ENCODE measurements around the gene CLTCL1. TPM values are rescaled to one million over a fixed set of nuclear protein-coding genes. Genes with fewer than 3 reads are reported as not detected.

Gene CLTCL1
- total and polyA plus RNA-seq, 9 of the 15 experiments (the other 6 are each of a cell fraction or from before 2014, with no cell fraction given): 1.1 to 11.7 (median 5.0) TPM

DNA sequence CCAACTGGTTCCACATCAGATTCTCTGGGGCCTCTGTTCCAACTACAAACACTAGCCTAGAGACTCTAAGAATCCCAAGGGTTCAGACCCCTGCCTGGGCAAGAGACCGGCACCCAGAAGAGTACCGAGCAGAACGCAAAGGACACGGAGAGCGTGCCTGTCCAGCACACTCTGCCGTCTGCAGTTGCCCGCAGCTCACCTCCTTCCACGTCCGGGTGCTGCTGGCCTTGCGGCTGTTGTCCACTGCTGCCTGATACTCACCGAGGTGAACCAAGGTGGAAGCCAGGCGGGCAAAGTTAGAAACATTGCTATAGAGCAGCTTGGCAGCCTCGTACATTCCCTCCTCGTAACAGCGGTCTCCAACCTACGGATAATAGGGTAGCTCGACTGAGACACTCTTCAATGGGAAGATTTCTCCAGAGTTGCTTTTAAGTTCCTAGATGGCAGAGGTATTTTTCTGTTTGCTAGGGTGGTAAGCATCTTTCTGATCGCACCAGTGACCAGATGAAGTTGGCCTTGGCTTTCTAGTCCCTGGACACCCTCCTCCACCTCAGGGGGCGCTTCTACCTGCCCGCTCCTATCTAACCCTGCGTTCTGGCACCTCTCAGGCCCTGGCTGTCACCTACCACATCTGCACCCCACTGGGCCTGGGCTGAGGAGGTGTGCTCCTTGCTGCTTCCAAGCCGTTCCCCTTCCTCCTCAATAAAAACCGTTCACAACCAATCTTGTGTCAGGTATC, 90.2 kb downstream of the CLTCL1 start (continued):
- TF ChIP-seq, protein P1, sequence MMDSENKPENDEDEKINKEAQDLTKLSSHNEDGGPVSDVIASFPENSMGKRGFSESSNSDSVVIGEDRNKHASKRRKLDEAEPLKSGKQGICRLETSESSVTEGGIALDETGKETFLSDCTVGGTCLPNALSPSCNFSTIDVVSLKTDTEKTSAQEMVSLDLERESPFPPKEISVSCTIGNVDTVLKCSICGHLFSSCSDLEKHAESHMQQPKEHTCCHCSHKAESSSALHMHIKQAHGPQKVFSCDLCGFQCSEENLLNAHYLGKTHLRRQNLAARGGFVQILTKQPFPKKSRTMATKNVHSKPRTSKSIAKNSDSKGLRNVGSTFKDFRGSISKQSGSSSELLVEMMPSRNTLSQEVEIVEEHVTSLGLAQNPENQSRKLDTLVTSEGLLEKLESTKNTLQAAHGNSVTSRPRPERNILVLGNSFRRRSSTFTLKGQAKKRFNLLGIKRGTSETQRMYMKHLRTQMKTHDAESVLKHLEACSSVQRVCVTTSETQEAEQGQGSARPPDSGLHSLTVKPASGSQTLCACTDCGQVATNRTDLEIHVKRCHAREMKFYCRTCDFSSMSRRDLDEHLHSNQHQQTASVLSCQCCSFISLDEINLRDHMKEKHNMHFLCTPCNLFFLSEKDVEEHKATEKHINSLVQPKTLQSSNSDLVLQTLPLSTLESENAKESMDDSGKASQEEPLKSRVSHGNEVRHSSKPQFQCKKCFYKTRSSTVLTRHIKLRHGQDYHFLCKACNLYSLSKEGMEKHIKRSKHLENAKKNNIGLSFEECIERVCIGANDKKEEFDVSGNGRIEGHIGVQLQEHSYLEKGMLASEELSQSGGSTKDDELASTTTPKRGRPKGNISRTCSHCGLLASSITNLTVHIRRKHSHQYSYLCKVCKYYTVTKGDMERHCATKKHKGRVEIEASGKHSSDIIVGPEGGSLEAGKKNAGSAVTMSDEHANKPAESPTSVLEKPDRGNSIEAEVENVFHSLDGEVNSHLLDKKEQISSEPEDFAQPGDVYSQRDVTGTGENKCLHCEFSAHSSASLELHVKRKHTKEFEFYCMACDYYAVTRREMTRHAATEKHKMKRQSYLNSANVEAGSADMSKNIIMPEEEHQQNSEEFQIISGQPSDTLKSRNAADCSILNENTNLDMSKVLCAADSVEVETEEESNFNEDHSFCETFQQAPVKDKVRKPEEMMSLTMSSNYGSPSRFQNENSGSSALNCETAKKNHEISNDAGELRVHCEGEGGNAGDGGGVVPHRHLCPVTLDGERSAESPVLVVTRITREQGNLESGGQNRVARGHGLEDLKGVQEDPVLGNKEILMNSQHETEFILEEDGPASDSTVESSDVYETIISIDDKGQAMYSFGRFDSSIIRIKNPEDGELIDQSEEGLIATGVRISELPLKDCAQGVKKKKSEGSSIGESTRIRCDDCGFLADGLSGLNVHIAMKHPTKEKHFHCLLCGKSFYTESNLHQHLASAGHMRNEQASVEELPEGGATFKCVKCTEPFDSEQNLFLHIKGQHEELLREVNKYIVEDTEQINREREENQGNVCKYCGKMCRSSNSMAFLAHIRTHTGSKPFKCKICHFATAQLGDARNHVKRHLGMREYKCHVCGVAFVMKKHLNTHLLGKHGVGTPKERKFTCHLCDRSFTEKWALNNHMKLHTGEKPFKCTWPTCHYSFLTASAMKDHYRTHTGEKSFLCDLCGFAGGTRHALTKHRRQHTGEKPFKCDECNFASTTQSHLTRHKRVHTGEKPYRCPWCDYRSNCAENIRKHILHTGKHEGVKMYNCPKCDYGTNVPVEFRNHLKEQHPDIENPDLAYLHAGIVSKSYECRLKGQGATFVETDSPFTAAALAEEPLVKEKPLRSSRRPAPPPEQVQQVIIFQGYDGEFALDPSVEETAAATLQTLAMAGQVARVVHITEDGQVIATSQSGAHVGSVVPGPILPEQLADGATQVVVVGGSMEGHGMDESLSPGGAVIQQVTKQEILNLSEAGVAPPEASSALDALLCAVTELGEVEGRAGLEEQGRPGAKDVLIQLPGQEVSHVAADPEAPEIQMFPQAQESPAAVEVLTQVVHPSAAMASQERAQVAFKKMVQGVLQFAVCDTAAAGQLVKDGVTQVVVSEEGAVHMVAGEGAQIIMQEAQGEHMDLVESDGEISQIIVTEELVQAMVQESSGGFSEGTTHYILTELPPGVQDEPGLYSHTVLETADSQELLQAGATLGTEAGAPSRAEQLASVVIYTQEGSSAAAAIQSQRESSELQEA (IDR thresholded peaks at IDR 0.05; ENCODE audit: low read depth): no peak
- no peak for TF ChIP-seq RBM15 (IDR thresholded peaks at IDR 0.05; ENCODE audit: insufficient read depth, low read length)
- no peak for TF ChIP-seq SP1 (CRISPR knock-in tag; IDR thresholded peaks at IDR 0.05)
- TF ChIP-seq, protein P2, sequence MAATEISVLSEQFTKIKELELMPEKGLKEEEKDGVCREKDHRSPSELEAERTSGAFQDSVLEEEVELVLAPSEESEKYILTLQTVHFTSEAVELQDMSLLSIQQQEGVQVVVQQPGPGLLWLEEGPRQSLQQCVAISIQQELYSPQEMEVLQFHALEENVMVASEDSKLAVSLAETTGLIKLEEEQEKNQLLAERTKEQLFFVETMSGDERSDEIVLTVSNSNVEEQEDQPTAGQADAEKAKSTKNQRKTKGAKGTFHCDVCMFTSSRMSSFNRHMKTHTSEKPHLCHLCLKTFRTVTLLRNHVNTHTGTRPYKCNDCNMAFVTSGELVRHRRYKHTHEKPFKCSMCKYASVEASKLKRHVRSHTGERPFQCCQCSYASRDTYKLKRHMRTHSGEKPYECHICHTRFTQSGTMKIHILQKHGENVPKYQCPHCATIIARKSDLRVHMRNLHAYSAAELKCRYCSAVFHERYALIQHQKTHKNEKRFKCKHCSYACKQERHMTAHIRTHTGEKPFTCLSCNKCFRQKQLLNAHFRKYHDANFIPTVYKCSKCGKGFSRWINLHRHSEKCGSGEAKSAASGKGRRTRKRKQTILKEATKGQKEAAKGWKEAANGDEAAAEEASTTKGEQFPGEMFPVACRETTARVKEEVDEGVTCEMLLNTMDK (IDR thresholded peaks at IDR 0.05; ENCODE audit: borderline replicate concordance, insufficient read depth, low read depth, low read length, poor library complexity, severe bottlenecking): no peak
- TF ChIP-seq ZNF174 (CRISPR knock-in tag; IDR thresholded peaks at IDR 0.05): no peak
- TF ChIP-seq, protein P3, sequence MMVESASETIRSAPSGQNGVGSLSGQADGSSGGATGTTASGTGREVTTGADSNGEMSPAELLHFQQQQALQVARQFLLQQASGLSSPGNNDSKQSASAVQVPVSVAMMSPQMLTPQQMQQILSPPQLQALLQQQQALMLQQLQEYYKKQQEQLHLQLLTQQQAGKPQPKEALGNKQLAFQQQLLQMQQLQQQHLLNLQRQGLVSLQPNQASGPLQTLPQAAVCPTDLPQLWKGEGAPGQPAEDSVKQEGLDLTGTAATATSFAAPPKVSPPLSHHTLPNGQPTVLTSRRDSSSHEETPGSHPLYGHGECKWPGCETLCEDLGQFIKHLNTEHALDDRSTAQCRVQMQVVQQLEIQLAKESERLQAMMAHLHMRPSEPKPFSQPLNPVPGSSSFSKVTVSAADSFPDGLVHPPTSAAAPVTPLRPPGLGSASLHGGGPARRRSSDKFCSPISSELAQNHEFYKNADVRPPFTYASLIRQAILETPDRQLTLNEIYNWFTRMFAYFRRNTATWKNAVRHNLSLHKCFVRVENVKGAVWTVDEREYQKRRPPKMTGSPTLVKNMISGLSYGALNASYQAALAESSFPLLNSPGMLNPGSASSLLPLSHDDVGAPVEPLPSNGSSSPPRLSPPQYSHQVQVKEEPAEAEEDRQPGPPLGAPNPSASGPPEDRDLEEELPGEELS (CRISPR knock-in tag; IDR thresholded peaks at IDR 0.05; ENCODE audit: borderline replicate concordance): no peak
- TF ChIP-seq SAFB (IDR thresholded peaks at IDR 0.05; ENCODE audit: borderline replicate concordance, low read depth, low read length): no peak
- TF ChIP-seq KDM5B (IDR thresholded peaks at IDR 0.05; ENCODE audit: insufficient replicate concordance, low read depth, low read length): peak; percentile 29
- TF ChIP-seq IRF1 (CRISPR knock-in tag; IDR thresholded peaks at IDR 0.05; ENCODE audit: borderline replicate concordance): no peak
- no peak for TF ChIP-seq TGIF2 (CRISPR knock-in tag; IDR thresholded peaks at IDR 0.05)
- no peak for TF ChIP-seq CXXC5 (CRISPR knock-in tag; IDR thresholded peaks at IDR 0.05)
- TF ChIP-seq RFX5 (IDR thresholded peaks at IDR 0.05; ENCODE audit: low read depth, low read length): no peak
- TF ChIP-seq ZSCAN32 (CRISPR knock-in tag; IDR thresholded peaks at IDR 0.05): no peak
